A673 (cell line): Measurements from ENCODE around the gene ZBTB20. TPM values are rescaled to one million over a fixed set of nuclear protein-coding genes. Genes with fewer than 3 reads are reported as not detected.

Source experiments
- BruUV-seq: library from RNA; stranded (reverse); fragments of 400-500 nt; replicated peaks from 2 replicates; lab custom pipeline; 2021; lab: Mats Ljungman, UMichigan
- CTCF ChIA-PET: fragments of 300-600 bp; sonication (Branson Sonifier 250); formaldehyde crosslinking; loops from one replicate; lab custom pipeline; 2022; ENCODE audit warnings: antibody characterized with exemption; lab: Charles Lee
- POLR2A ChIA-PET: fragments of 300-600 bp; sonication (Branson Sonifier 250); formaldehyde crosslinking; loops from one replicate; lab custom pipeline; 2022; ENCODE audit warnings: antibody characterized with exemption; ENCODE audit not compliant: low non-redundant PET; lab: Charles Lee
- DNase-seq: peaks from one replicate; pipeline ENCODE4 v3.0.0-alpha.2; 2015; ENCODE audit warnings: low spot score
- H3K27ac ChIP-seq: fragments of 200-600 bp; sonication (generic); 2 replicates; pipeline ENCODE4 v1.5.1; 2016; ENCODE audit warnings: mixed run types, low read depth, mild to moderate bottlenecking, mixed read lengths, antibody characterized with exemption, low read length; ENCODE audit not compliant: poor library complexity, severe bottlenecking
- H3K27me3 ChIP-seq: fragments of 200-600 bp; sonication (generic); replicated peaks from 2 replicates; pipeline ENCODE4 v1.6.1; 2017; ENCODE audit warnings: mixed run types, low read depth, mild to moderate bottlenecking, mixed read lengths, antibody characterized with exemption, low read length; ENCODE audit not compliant: insufficient read depth, poor library complexity
- H3K36me3 ChIP-seq: fragments of 200-600 bp; sonication (generic); 2 replicates; pipeline ENCODE4 v1.6.1; 2016; ENCODE audit warnings: mixed run types, mild to moderate bottlenecking, mixed read lengths, antibody characterized with exemption, low read length; ENCODE audit not compliant: insufficient read depth, poor library complexity, severe bottlenecking
- H3K4me1 ChIP-seq: fragments of 200-600 bp; sonication (generic); 2 replicates; pipeline ENCODE4 v1.6.1; 2017; ENCODE audit warnings: mixed run types, mild to moderate bottlenecking, mixed read lengths, antibody characterized with exemption, low read length; ENCODE audit not compliant: insufficient read depth, poor library complexity, severe bottlenecking
- H3K4me3 ChIP-seq: fragments of 200-600 bp; sonication (generic); 2 replicates; pipeline ENCODE4 v1.5.1; 2016; ENCODE audit warnings: low read depth, mixed run types, mild to moderate bottlenecking, mixed read lengths, low read length; ENCODE audit not compliant: poor library complexity, severe bottlenecking
- H3K9me3 ChIP-seq: fragments of 200-600 bp; sonication (generic); 2 replicates; pipeline ENCODE4 v1.6.1; 2016; ENCODE audit warnings: mixed run types, low read depth, mild to moderate bottlenecking, mixed read lengths, antibody characterized with exemption, low read length; ENCODE audit not compliant: poor library complexity, severe bottlenecking
- EZH2 ChIP-seq: fragments of 200-600 bp; sonication (generic); IDR thresholded peaks from 2 replicates; pipeline ENCODE4 v1.6.1; 2017; ENCODE audit warnings: borderline replicate concordance, low read depth, mild to moderate bottlenecking, mixed read lengths, antibody characterized with exemption, low read length; ENCODE audit not compliant: poor library complexity, severe bottlenecking
- intact Hi-C: fragments of 100-400 bp; cut with micrococcal nuclease; formaldehyde crosslinking; loops from one replicate; pipeline ENCODE4 v1.10.0; 2022; ENCODE audit not compliant: unreplicated experiment
- total RNA-seq: library from RNA; stranded (reverse); gene quantifications from 2 replicates; pipeline ENCODE4 v1.2.3, GENCODE V29; 2021
- TF ChIP-seq, protein P1 (sequence below): fragments of 300-800, 200-600 bp; sonication (generic); conservative IDR thresholded peaks from 2 replicates; pipeline ENCODE4 v1.5.1; 2017; ENCODE audit warnings: low read depth, mild to moderate bottlenecking, antibody characterized with exemption, low read length, moderate library complexity, mixed read lengths

The ZBTB20 gene
- total RNA-seq, 1 experiment from 2014 or later: 13.5 TPM

- intact Hi-C loops: no loop called here
- H3K4me1 ChIP-seq: peaks cover 4% of the 10 kb centered on the region
- BruUV-seq: no TSS peak
- no peaks in the 10 kb centered on the region for H3K9me3 ChIP-seq
- no peak overlapping the region for H3K27ac ChIP-seq
- no peaks in the 10 kb centered on the region for H3K36me3 ChIP-seq
- ChIA-PET CTCF (no interaction called here), POLR2A (no interaction called here)
- no peak for DNase-seq
- no peaks in the 10 kb centered on the region for H3K27me3 ChIP-seq
- TF ChIP-seq, protein P1, sequence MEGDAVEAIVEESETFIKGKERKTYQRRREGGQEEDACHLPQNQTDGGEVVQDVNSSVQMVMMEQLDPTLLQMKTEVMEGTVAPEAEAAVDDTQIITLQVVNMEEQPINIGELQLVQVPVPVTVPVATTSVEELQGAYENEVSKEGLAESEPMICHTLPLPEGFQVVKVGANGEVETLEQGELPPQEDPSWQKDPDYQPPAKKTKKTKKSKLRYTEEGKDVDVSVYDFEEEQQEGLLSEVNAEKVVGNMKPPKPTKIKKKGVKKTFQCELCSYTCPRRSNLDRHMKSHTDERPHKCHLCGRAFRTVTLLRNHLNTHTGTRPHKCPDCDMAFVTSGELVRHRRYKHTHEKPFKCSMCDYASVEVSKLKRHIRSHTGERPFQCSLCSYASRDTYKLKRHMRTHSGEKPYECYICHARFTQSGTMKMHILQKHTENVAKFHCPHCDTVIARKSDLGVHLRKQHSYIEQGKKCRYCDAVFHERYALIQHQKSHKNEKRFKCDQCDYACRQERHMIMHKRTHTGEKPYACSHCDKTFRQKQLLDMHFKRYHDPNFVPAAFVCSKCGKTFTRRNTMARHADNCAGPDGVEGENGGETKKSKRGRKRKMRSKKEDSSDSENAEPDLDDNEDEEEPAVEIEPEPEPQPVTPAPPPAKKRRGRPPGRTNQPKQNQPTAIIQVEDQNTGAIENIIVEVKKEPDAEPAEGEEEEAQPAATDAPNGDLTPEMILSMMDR: no peak
- no peak for TF ChIP-seq EZH2
- no peak overlapping the region for H3K4me3 ChIP-seq
Observed at GRCh38 chr3:114572364-114573062, 574.6 kb downstream of the ZBTB20 start.

DNA sequence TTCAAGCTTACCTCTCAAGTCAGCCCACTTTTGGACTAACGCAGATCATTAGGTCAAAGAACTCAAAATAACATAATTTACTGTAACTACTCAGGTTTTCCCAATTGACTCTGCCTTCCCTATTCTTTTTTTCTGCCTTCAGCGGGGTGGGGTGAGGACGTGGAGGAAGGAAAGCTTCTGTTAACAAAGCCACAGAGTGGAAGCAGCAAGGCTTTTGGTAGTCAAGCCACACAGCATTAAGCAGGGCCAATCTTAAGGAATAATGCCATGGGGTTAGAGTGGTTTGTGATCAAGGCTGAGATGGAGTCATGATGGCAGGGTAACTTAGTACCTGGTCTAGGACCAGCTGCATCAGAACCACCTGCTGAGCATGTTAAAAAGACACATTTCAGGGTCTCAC, 575.7 kb downstream of the ZBTB20 start:
- CTCF ChIA-PET: no interaction called here
- no peaks in the 10 kb centered on the region for H3K27me3 ChIP-seq
- H3K9me3 ChIP-seq: no peaks in the 10 kb centered on the region
- H3K4me3 ChIP-seq: no peak overlapping the region
- POLR2A ChIA-PET: no interaction called here
- H3K27ac ChIP-seq: no peak overlapping the region
- TF ChIP-seq, protein P1: no peak
- TF ChIP-seq EZH2: no peak
- no TSS peak for BruUV-seq
- no peaks in the 10 kb centered on the region for H3K36me3 ChIP-seq
- no peak for DNase-seq
- peaks cover 5% of the 10 kb centered on the region for H3K4me1 ChIP-seq
- intact Hi-C loops: no loop called here

GRCh38 chr3:114569186-114569585, 577.9 kb downstream of the ZBTB20 start:
- no TSS peak for BruUV-seq
- POLR2A ChIA-PET: no interaction called here
- H3K36me3 ChIP-seq: no peaks in the 10 kb centered on the region
- no peak for TF ChIP-seq EZH2
- TF ChIP-seq, protein P1: no peak
- H3K4me3 ChIP-seq: no peak overlapping the region
- H3K27ac ChIP-seq: no peak overlapping the region
- H3K4me1 ChIP-seq: peaks cover 14% of the 10 kb centered on the region
- intact Hi-C loops: no loop called here
- no peak for DNase-seq
- no peaks in the 10 kb centered on the region for H3K27me3 ChIP-seq
- CTCF ChIA-PET: no interaction called here
- H3K9me3 ChIP-seq: no peaks in the 10 kb centered on the region
